PC-3 (cell line): ENCODE results near the gene SVIL.

Experiments
- EZH2 ChIP-seq: fragments of 300-600 bp; sonication (generic); IDR thresholded peaks from one replicate; pipeline ENCODE4 v1.6.1; 2017; ENCODE audit warnings: antibody characterized with exemption, mild to moderate bottlenecking, low read length; ENCODE audit not compliant: unreplicated experiment
- EZH2phosphoT487 ChIP-seq: fragments of 300-600 bp; sonication (generic); IDR thresholded peaks from 2 replicates; pipeline ENCODE4 v1.6.1; 2018; ENCODE audit warnings: mild to moderate bottlenecking, antibody characterized with exemption, low read length, borderline replicate concordance
- TF ChIP-seq, protein P1 (sequence below): fragments of 300-600 bp; sonication (generic); conservative IDR thresholded peaks from 2 replicates; pipeline ENCODE4 v1.5.1; 2017; ENCODE audit warnings: antibody characterized with exemption, low read depth, mild to moderate bottlenecking, low read length

DNA sequence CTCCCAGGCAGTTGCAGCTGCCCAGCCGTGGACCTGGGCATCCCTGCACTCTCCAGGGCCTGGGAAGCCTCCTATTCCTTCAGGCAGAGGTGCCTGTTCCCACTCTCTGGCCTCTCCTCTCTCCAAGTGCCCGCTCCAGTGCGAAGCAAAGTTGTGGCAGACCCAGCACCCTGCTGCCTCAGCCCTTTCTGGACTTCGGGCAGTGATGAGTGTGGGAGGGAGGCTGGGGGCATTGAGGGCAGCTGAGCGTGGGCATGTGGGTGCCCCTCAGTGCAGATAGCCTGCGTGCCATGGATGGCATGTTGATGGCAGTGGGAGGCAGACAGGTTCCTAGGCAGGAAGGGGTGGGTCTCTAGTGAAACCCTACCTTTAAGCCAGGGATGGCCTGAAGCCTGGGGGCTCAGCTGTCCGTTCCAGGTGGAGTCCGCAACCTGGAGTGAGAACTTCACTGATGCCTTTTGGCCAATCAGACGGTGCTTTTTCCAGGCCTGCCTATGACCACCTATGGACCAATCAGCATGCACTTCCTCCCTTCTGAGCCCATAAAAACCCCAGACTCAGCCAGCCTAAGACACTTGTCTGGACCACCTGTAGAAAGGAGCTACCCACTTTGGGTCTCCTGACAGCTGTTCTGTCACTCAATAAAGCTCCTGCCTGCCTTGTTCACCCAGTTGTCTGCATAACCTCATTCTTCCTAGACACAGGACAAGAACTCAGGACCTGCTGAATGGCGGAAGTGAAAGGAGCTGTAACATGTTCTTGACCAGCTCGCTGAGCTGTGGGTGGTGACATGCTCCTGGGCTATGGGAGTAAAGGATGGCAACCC is 26.1 kb downstream of the SVIL start:
- TF ChIP-seq, protein P1, sequence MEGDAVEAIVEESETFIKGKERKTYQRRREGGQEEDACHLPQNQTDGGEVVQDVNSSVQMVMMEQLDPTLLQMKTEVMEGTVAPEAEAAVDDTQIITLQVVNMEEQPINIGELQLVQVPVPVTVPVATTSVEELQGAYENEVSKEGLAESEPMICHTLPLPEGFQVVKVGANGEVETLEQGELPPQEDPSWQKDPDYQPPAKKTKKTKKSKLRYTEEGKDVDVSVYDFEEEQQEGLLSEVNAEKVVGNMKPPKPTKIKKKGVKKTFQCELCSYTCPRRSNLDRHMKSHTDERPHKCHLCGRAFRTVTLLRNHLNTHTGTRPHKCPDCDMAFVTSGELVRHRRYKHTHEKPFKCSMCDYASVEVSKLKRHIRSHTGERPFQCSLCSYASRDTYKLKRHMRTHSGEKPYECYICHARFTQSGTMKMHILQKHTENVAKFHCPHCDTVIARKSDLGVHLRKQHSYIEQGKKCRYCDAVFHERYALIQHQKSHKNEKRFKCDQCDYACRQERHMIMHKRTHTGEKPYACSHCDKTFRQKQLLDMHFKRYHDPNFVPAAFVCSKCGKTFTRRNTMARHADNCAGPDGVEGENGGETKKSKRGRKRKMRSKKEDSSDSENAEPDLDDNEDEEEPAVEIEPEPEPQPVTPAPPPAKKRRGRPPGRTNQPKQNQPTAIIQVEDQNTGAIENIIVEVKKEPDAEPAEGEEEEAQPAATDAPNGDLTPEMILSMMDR, result no peak
- TF ChIP-seq EZH2 (no peak), EZH2phosphoT487 (no peak)
